CD14-positive monocyte (primary cell): ENCODE data around the gene DYSF. TPM values are rescaled to one million over a fixed set of nuclear protein-coding genes. Genes with fewer than 3 reads are reported as not detected.

Experiments used
- DNase-seq, 3 donors: peaks; one replicate each; pipeline ENCODE4 v3.0.0-alpha.2; 2011 to 2022
- H2AFZ ChIP-seq: 2 replicates; pipeline ENCODE4 v1.6.0; 2012; ENCODE audit warnings: mild to moderate bottlenecking, low read depth, low read length, inconsistent platforms; ENCODE audit not compliant: insufficient read depth, poor library complexity, severe bottlenecking
- H3K27ac ChIP-seq, 2 donors: 1 replicate in 1 of 2; 2 replicates in 1 of 2; pipeline ENCODE4 v1.5.1; 2012 to 2013; ENCODE audit warnings: low read length in 2 of 2, control low read depth in 1 of 2, inconsistent platforms in 1 of 2, low read depth in 1 of 2, mild to moderate bottlenecking in 1 of 2
- H3K27me3 ChIP-seq, 2 donors: one replicate each; pipeline versions ENCODE4 v1.6.0 to v1.6.1; 2011 to 2013; ENCODE audit warnings: low read length in 2 of 2; ENCODE audit not compliant: control insufficient read depth in 2 of 2, insufficient read depth in 2 of 2
- H3K36me3 ChIP-seq, 2 donors: replicated peaks in 1 of 2; 1 replicate in 1 of 2; 2 replicates in 1 of 2; pipeline versions ENCODE4 v1.5.1 to v1.6.1; 2012 to 2013; ENCODE audit warnings: low read length in 2 of 2, control low read depth in 1 of 2, inconsistent platforms in 1 of 2, mild to moderate bottlenecking in 1 of 2; ENCODE audit not compliant: insufficient read depth in 2 of 2, control insufficient read depth in 1 of 2
- H3K4me1 ChIP-seq, 2 donors: 1 replicate in 1 of 2; 2 replicates in 1 of 2; pipeline versions ENCODE4 v1.5.1 to v1.6.1; 2012 to 2013; ENCODE audit warnings: low read length in 2 of 2, control low read depth in 1 of 2, inconsistent platforms in 1 of 2, mild to moderate bottlenecking in 1 of 2, moderate library complexity in 1 of 2; ENCODE audit not compliant: insufficient read depth in 2 of 2, control insufficient read depth in 1 of 2
- H3K4me2 ChIP-seq: replicated peaks from 2 replicates; pipeline ENCODE3; 2012; ENCODE audit warnings: low read length, moderate library complexity, mild to moderate bottlenecking; ENCODE audit not compliant: poor library complexity, severe bottlenecking; ENCODE audit errors: extremely low read depth
- H3K4me3 ChIP-seq, 3 experiments: fragments of 200-600 bp in 1 of 3; sonication (generic) in 1 of 3; replicated peaks in 1 of 3; 1 replicate in 2 of 3; 2 replicates in 1 of 3; pipeline ENCODE4 v1.5.1; 2011 to 2013; ENCODE audit warnings: low read length in 3 of 3, mild to moderate bottlenecking in 3 of 3, control low read depth in 2 of 3, low read depth in 2 of 3, inconsistent platforms in 1 of 3, moderate library complexity in 1 of 3
- H3K79me2 ChIP-seq: 2 replicates; pipeline ENCODE4 v1.6.0; 2012; ENCODE audit warnings: mild to moderate bottlenecking, control low read depth, inconsistent platforms, low read length, moderate library complexity; ENCODE audit not compliant: insufficient read depth
- H3K9ac ChIP-seq: 2 replicates; pipeline ENCODE4 v1.6.0; 2017; ENCODE audit warnings: low read length, mild to moderate bottlenecking; ENCODE audit not compliant: insufficient read depth, poor library complexity, severe bottlenecking
- H3K9me3 ChIP-seq, 2 donors: replicated peaks in 1 of 2; 1 replicate in 1 of 2; 2 replicates in 1 of 2; pipeline versions ENCODE4 v1.5.1 to v1.6.1; 2012 to 2013; ENCODE audit warnings: low read length in 2 of 2, control low read depth in 1 of 2; ENCODE audit not compliant: control insufficient read depth in 1 of 2, insufficient read depth in 1 of 2
- H4K20me1 ChIP-seq: 2 replicates; pipeline ENCODE4 v1.6.0; 2012; ENCODE audit warnings: mild to moderate bottlenecking, low read length, control low read depth, moderate library complexity; ENCODE audit not compliant: insufficient read depth
- H3K27ac Mint-ChIP-seq, 7 donors: one replicate each; pipeline ENCODE4 v1.8.0; 2020; ENCODE audit warnings: mild to moderate bottlenecking in 7 of 7, mixed read lengths in 7 of 7, moderate library complexity in 6 of 7, inconsistent platforms in 2 of 7
- H3K27me3 Mint-ChIP-seq, 3 donors: one replicate each; pipeline ENCODE4 v1.8.0; 2021 to 2022; ENCODE audit warnings: low read depth in 3 of 3, mild to moderate bottlenecking in 3 of 3, mixed read lengths in 3 of 3, moderate library complexity in 3 of 3, inconsistent platforms in 1 of 3
- H3K36me3 Mint-ChIP-seq, 2 donors: one replicate each; pipeline ENCODE4 v1.8.0; 2020; ENCODE audit warnings: mixed read lengths in 2 of 2, inconsistent platforms in 1 of 2, mild to moderate bottlenecking in 1 of 2
- H3K4me1 Mint-ChIP-seq: one replicate; pipeline ENCODE4 v1.8.0; 2020; ENCODE audit warnings: mild to moderate bottlenecking, mixed read lengths
- H3K4me3 Mint-ChIP-seq, 2 donors: one replicate each; pipeline ENCODE4 v1.8.0; 2020; ENCODE audit warnings: mild to moderate bottlenecking in 2 of 2, mixed read lengths in 2 of 2, moderate library complexity in 1 of 2
- H3K9me3 Mint-ChIP-seq, 7 donors: one replicate each; pipeline ENCODE4 v1.8.0; 2020 to 2022; ENCODE audit warnings: mixed read lengths in 7 of 7, mild to moderate bottlenecking in 6 of 7, moderate library complexity in 6 of 7, inconsistent platforms in 2 of 7
- WGBS: methylation state at CpG from one replicate; pipeline ENCODE4 v1.1.5; 2013; ENCODE audit warnings: missing lambda C conversion rate; ENCODE audit not compliant: insufficient coverage; 5-methylcytosine and 5-hydroxymethylcytosine counted together
- intact Hi-C, 2 donors: fragments of 100-400 bp; cut with micrococcal nuclease; formaldehyde crosslinking; loops; one replicate each; pipeline versions ENCODE4 v1.15.0 to v1.15.1; 2023
- polyA plus RNA-seq, 3 donors: library from polyadenylated mRNA; depleted of rRNA in 1 of 3; unstranded in 2 of 3; stranded (reverse) in 1 of 3; fragments of 300-500 nt in 2 of 3; fragments of >200 nt in 1 of 3; fragmentation: Illumina TruSeq in 2 of 3; gene quantifications; 1 replicate in 2 of 3; 2 replicates in 1 of 3; pipeline ENCODE4 v1.2.3, GENCODE V29; 2012 to 2021
- TF ChIP-seq, protein P1 (sequence below): fragments of 200-600 bp; IDR thresholded peaks from one replicate; pipeline ENCODE4 v1.8.0; 2022; ENCODE audit warnings: antibody characterized with exemption, mild to moderate bottlenecking

The DYSF gene
- polyA plus RNA-seq, 3 donors = 16.1 to 72.5 (median 31.2) TPM

DNA sequence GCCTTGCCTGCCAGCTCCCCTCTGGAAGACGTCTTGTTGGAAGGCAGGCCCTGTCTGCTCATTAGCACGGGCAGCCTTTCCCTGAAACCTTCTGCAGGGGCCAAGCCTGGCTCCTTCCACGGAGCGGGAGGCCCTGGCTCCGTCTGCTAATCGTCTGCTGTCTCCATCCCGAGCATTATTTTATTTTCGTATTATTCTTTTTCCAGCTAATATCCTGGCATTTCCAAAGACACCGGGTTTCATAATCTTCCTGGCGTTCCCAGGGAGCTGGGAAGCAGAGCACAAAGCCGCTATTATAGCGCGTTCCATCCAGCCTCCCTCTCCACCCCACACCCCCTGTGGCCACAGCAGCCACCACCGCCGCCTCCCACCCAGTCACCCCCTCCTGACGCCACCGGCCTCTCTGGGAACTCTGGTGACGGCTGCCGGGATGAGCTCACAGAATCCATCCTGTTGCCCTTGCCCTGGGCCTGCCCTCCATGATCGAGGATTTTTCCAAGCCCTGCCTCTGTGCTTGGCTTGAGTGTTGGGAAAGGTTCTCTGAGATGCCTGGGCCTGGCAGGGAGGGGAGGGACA is 125.5 kb downstream of the DYSF start:
- Histone ChIP-seq H3K4me1 (no peaks in the 10 kb centered on the region), H3K4me2 (no peak overlapping the region)
- intact Hi-C loops = no loop called here

DNA sequence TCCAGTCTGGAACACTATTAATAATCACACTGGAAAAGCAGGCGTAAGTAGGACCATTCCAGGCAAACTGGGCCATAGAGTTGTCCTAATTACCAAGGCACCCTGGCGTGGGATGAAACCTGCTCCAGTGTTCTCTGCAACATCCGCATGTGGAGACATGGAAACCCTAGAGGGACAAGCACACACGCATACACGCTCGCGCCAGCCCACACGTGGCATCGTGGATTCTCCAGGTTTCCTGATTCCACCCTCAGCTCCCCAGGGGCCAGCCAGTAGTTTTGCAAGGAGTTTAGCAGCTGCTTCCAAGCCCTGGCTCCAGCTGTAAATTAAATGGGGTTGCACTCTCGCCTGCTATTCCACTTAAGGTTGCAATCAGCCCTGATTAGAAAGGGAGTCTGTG is 127.7 kb downstream of the DYSF start:
- DNase-seq = no peak
- Mint-ChIP-seq H3K27me3 (no peaks in the 10 kb centered on the region), H3K27ac (no peak overlapping the region), H3K4me1 (no peaks in the 10 kb centered on the region), H3K9me3 (no peaks in the 10 kb centered on the region), H3K4me3 (no peak overlapping the region), H3K36me3 (peaks cover 85 to 92% of the 10 kb centered on the region in 2 donors)
- 96% methylated on average over 9 of the region's 10 CpGs for WGBS
- Histone ChIP-seq H3K79me2 (no peaks in the 10 kb centered on the region), H3K4me1 (no peaks in the 10 kb centered on the region), H3K9me3 (no peaks in the 10 kb centered on the region), H3K4me2 (no peak overlapping the region), H4K20me1 (peaks cover 97% of the 10 kb centered on the region), H3K4me3 (no peak overlapping the region), H3K36me3 (peaks cover 54 to 100% of the 10 kb centered on the region in 2 donors), H3K27me3 (no peaks in the 10 kb centered on the region), H2AFZ (no peak overlapping the region), H3K27ac (no peak overlapping the region), H3K9ac (no peak overlapping the region)
- intact Hi-C loops = no loop called here
- TF ChIP-seq, protein P1, sequence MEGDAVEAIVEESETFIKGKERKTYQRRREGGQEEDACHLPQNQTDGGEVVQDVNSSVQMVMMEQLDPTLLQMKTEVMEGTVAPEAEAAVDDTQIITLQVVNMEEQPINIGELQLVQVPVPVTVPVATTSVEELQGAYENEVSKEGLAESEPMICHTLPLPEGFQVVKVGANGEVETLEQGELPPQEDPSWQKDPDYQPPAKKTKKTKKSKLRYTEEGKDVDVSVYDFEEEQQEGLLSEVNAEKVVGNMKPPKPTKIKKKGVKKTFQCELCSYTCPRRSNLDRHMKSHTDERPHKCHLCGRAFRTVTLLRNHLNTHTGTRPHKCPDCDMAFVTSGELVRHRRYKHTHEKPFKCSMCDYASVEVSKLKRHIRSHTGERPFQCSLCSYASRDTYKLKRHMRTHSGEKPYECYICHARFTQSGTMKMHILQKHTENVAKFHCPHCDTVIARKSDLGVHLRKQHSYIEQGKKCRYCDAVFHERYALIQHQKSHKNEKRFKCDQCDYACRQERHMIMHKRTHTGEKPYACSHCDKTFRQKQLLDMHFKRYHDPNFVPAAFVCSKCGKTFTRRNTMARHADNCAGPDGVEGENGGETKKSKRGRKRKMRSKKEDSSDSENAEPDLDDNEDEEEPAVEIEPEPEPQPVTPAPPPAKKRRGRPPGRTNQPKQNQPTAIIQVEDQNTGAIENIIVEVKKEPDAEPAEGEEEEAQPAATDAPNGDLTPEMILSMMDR = no peak

More for the DNA sequence above, 125.5 kb downstream of the DYSF start:
- H3K79me2 ChIP-seq = no peaks in the 10 kb centered on the region
- H2AFZ ChIP-seq = no peak overlapping the region
- TF ChIP-seq, protein P1 = no peak
- H3K27ac ChIP-seq = no peak overlapping the region
- no peak overlapping the region for H3K27ac Mint-ChIP-seq
- WGBS = 98% methylated on average over 14 of the region's 20 CpGs
- no peaks in the 10 kb centered on the region for H3K4me1 Mint-ChIP-seq
- no peaks in the 10 kb centered on the region for H3K27me3 Mint-ChIP-seq
- H3K36me3 ChIP-seq = peaks cover 66 to 100% of the 10 kb centered on the region in 2 donors
- no peaks in the 10 kb centered on the region for H3K9me3 ChIP-seq
- H4K20me1 ChIP-seq = peaks cover 99% of the 10 kb centered on the region
- no peak for DNase-seq
- no peaks in the 10 kb centered on the region for H3K27me3 ChIP-seq
- H3K4me3 Mint-ChIP-seq = no peak overlapping the region
- peaks cover 86 to 91% of the 10 kb centered on the region in 2 donors for H3K36me3 Mint-ChIP-seq
- H3K4me3 ChIP-seq = no peak overlapping the region
- H3K9ac ChIP-seq = no peak overlapping the region
- H3K9me3 Mint-ChIP-seq = no peaks in the 10 kb centered on the region
